Skin of body (tissue), 2 donors: Measurements from ENCODE around the gene PIGR. TPM values are rescaled to one million over a fixed set of nuclear protein-coding genes. Genes with fewer than 3 reads are reported as not detected.

Source experiments
- DNase-seq: peaks from one replicate; lab custom pipeline; 2025; lab: John Stamatoyannopoulos, UW
- total RNA-seq: library from RNA; depleted of rRNA; stranded (reverse); fragments of >200 nt; gene quantifications from one replicate; pipeline ENCODE4 v1.2.3, GENCODE V29; 2014

The PIGR gene, protein sequence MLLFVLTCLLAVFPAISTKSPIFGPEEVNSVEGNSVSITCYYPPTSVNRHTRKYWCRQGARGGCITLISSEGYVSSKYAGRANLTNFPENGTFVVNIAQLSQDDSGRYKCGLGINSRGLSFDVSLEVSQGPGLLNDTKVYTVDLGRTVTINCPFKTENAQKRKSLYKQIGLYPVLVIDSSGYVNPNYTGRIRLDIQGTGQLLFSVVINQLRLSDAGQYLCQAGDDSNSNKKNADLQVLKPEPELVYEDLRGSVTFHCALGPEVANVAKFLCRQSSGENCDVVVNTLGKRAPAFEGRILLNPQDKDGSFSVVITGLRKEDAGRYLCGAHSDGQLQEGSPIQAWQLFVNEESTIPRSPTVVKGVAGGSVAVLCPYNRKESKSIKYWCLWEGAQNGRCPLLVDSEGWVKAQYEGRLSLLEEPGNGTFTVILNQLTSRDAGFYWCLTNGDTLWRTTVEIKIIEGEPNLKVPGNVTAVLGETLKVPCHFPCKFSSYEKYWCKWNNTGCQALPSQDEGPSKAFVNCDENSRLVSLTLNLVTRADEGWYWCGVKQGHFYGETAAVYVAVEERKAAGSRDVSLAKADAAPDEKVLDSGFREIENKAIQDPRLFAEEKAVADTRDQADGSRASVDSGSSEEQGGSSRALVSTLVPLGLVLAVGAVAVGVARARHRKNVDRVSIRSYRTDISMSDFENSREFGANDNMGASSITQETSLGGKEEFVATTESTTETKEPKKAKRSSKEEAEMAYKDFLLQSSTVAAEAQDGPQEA
- total RNA-seq, result not detected

DNA sequence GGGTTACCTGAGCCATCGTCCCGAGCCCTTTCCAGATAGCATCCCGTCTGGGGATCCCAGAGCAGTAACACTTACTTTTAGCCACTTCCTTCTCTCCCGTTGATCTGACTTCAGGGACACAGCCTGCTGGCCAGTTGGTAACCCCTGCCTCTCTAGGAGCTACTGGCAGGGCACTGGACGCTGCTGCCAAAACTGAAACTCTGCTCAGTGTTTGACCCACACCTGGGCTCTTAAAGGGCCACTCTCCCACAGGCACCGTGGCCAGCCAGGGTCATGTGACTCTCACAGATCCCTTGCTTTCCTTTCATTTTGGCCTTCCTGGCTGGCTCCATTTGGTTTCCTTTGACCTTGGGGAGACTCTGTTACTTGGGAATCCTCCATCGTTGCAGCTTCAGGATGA, at the start of gene PIGR:
Gene PIGR (minus strand): TSS at position 206 of the 400 bp plus-strand sequence. CDS start 5,935 bp downstream, outside the sequence.
- DNase-seq, result no peak

DNA sequence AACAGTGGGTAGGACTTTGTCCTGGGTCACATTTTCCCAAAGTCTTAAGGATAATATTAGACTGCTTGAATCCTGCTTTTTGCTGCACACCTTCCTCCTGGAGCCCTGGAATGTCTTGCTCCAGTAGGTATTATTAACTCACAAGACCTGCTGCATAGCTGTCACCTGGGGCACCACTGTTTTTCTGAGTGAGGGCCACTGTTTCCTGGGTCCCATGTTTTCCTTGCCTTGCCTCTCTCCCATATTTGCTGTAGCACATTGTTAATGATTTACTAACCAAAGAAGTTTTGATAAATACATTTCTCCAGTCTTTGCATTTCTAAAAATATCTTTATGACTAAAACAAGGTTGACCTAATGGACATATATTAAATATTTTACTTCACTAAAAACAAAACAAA, 46.5 kb upstream of the PIGR start:
- DNase-seq, result no peak

DNA sequence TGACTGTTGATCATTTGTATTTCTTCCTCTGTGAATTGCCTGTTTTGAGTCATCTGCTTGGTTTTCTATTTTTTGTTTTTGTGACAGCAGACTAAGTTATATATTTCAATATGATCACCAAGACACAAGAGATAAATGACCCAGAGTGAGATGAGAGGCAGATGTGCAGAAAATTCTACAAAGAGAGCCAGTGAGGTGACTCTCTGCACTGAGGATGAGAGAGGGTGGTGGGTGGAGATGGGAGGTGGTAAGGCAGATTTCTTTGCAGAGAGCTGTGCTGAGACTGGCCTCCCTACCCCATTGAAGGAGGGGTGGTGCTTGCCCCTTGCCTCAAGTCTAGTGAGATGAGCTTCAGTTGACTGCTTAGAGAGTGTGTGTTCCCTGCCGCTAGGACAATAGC, 41.6 kb upstream of the PIGR start:
- DNase-seq, result no peak

DNA sequence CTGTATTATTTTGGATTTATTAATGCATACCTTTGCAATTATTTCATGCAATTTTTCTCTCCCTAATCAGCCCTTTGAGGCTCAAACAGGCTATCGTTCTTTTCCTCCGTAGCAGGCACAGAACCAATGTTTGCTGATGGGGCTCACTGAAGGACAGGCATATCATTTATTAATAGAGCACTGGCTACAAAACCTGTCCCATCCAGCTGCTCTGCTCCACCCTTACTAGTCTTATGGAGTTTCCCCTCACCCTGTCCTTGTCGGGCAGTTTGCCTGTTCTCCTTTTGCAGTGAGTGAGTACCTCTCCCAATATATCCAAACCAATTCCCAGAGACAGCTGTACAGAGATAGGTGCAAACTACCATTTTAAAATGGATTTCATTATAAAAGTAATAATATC, 40.6 kb upstream of the PIGR start:
- DNase-seq, result no peak

DNA sequence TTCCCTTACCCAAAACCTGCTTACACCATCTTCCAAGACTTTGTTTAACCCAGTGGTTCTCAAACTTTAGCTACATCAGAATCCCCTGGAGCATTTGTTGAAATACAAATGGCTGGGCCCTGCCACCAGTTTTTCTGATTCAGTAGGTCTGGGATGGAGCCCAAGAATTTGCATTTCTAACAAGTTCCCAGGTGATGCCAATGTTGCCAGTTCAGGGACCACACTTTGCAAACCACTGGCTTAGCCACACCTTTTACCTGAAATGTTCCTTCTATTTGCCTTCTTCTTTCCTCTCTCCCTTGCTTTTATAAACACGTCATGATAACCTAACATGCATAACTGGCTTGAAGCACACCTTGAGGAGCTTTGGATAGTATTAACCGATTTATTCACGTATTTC, 40.1 kb upstream of the PIGR start:
- DNase-seq, result no peak

DNA sequence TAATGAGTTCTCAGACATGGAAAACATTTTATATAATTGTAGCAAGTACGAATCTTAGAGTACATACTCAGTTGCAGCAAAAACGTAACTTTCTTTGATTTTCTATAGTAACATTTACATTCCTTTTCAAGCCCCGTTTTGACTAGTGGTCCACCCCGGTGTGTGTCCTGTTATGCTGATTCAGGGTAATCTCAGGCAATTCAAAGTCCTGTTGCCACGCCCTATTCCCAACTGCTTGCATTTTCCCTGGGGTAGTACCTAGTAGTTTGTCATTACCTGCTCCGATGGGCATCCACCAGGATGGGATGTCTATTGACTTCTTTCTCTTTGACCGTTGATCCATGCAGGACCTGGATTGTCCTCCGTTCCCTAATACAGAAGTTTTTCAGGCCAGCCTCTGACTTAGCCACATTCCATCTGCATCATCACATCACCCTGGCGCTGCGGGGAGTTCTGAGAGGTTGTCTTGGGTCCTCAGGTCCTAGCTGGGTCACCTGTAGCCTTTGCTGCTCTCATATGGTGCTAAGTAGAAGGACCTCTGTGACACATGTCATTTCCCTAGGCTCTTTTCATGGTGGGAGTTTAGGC, 39.0 kb upstream of the PIGR start:
- no peak for DNase-seq

DNA sequence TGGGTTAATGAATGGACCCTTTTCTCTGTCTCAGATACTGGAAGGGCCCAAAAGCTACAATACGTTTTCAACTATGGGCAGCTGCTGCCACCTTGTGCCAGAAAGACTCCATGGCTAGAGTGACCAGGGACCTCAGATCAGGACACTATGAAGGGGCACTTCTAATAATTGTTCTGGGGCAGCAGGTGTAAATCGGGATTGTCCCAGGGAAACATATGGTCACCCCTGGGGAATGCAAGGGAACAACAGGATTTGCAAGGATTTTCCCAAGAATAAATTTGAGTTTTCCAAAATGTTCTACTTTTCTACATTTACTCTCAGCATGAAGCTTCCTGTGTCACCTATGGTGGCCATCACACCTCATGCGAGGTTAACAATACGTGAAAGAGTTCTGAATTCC, 36.0 kb upstream of the PIGR start:
- no peak for DNase-seq

DNA sequence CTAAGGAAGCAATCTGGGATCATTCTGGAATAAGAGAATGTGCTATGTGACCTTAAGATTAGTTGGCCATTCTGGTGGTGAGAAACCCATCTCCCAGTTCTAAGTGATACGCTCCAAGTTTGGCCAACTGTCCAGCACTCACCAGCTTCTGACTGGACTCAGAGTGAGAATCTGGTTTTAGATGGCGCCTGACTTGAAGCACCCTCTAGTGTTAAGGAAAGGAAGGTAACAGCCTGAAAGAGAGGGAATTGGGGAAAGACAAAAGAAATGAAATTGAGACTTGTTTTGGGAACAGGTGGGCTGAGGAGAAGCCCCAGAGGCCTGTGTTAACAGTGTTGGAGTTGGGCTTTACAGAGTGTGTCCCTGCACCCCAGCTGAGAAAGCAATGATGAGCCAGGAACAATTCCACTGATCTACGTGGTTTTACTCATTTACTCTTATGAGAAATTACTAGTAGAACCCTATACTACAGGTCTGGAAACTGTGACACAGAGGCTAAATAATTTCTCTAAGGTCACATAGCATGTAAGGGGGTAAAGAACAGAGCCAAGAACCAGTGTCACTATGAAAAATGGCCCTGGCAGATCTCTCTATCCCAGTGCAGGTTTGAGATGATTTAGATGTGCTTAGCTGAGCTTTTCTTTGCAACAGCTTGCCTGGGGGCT, 33.2 kb upstream of the PIGR start:
- DNase-seq, result no peak

DNA sequence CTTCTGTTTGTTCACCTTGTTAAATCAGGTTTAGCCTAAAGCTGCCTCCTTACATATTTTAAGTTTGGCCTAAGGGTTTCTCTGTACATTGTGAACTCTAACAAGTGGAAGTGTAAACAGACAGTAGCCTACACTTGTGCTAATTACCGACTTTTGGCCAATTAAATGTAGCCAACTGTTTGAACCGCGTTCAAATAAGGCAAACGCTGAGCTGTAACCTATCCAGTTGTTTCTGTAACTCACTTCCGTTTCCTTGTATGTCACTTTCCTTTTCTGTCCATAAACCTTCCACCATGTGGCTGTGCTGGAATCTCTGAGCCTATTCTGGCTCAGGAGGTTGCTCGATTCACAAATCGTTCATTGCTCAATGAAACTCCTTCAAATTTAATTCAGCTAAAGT, 32.0 kb upstream of the PIGR start:
- no peak for DNase-seq

DNA sequence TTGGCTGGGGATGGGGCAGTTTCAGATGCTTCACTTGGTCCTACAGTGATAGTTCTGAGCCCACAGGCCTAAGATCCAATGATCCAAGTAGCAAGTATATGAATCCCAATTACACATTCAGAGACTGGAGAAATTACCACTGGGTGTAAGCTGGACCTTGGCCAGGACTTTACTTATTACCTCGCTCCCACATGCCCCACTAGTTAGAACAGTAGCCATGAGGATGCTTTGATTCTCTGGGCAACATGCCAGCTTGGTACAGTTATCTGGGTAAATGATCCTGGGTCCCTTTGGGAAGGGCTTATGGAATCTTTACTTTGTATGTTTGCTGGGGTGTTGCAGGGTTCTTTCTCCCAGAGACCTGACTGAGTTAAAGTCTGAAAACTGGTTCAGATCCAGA, 29.0 kb upstream of the PIGR start:
- no peak for DNase-seq

DNA sequence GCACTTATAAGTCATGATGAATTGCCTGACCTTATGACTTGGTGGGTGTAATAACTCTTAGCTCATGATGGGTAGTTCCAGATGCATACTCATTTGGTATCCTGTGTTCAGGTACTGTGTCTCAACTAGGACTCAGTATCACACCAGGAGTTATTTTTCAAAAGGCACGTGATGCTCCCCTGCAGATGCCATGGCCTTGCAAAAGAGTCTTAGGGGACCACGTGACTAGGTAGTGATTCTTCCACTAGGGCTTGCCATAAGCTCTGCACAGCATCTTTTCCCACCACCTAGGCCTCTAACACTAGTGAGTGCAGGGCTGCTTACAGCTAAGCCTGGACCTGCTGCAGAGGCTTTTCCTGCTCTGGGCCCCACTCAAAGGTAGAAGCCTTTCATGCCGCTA, 27.9 kb upstream of the PIGR start:
- DNase-seq, result no peak

DNA sequence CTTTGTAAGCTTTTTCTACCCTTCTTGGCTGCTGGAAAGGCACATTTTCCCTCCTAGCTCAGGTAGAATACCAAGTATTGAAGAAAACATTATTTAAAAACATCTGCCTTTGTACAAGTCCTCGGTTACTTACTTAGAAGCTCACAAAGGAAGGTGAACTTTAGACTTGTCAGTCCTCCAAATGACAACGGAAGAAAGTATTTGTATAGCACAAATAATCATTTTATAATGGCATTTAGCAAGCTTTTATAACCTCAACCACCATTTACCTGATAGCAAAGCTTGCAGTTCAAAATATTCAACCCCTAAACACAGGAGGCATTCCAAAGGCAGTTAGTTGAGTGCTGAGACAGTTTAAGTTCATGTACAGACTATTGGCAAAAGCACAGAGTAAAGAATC, 26.5 kb upstream of the PIGR start:
- DNase-seq, result no peak

DNA sequence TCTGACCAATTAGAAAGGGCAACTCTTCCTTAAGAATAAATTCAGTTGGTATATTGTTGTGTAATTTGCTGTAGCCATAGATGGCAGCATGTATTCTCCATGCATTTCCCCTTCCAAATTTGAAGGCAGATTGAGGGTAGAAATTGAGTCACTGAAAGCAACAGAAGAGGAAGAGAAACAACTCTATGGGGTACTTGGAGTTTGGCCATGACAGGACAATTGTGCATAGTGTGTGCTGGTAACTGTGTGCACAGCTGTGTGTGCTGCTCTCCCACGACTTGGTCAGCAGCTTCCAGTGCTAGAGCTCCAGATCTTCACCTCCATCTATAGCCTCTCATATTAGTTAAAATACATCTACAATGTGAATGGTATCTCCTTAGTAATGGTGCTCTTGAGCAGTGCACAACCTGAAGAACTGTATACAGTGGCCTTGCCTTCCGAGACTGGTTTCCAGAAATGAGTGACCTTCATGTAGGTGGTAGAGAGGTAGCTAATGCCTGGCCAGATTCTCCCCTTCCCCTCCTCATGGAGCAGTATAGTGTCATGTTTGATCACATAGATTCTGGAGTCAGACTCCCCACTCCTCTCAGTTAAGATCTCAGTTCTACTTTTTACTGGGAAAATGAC, 24.9 kb upstream of the PIGR start:
- no peak for DNase-seq

DNA sequence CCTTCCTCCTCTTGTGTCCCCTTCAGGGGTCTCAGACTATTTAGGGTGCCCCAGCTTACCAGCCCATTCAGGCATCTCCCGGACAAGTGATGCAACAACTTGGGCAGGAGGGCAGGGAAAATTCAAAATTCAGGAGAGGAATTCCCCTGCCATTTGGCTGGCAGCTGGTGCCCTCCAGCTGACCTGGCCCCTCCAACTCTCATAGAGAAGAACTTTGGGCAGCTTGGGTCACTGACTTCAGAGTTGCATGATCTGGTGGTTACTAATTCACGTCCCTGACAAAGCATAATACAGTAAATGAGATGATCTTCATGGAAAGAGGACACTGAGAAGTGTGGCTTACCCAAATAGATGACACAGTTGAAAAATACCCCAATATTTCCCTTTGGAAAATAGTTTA, 24.2 kb upstream of the PIGR start, which contains the start of gene FCAMR:
Gene FCAMR (minus strand): TSS at position 15 of the 400 bp plus-strand sequence. CDS start 335 bp downstream, outside the sequence.
- no peak for DNase-seq

DNA sequence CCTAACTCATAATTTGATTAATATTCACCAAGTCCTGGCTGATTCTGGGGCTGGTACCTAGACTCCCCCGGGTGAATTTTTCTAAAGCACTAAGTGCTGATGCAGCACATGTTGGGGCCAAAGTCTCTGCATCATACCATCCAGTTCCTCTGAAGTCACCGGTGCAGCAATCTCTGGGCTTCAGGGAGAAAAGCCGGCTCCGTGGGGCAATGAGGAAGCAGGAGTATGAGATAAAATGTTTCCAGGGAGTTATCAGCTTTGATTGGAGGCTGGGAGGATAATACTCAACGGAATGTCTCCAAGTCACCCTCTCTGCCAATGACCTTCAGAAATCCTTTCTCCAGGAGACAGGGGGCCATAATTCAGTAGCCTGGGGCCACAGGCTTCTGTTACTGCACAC, 22.8 kb upstream of the PIGR start:
- DNase-seq, result no peak

DNA sequence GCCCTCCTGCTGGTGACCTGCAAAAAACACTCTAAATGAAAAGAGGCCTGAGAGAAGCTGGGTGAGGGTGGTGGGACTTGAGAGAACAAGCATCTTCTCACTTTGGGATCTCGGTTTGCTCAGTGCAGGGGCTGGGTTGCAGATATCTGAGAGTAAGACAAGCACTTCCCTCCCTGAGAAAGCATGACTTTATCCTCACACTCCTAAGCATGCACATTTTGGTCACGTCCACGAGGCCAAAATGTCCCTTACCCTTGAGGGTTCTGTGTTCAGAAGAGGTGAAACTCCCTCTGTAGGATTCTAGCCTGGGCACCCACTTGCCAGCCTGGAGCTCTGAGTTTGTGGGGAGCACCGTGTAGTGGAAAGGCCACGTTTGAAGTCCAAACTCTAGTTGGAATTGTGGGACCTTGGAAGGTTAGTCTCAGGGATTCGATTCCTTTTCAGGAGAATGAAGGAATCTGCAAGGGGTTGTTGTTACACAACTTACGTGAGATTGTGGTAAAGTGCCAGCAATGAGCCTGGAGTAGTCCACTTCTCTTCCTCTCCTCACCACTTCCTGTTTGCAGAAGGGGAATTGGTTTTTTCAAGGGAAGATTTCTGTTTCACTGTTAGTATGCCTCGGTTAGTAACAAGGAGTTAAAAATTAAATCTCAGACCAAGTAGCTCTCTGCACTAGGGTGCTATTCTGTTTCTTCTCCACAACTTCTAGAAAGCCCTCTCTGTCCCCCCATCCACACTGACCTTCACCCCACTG, 21.0 kb upstream of the PIGR start:
- no peak for DNase-seq

DNA sequence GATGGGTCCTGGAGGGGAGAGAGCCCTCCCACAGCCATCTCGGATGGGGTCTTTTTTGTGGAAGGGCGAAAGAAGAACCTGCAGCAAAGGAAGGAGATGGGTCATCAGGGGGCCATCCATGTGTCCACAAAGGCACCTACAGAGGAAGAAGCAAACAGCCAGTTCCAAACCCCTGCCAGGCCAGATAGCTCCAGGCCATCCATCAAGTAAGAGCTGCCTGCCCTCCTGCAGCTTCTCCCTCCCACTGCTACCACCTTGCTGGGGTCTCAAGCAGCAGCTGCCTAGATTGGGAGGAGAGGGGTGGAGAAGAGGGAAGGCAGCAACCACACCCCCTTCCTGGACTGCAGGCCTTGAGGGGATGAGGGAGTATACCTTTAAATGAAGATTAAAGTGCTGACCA, 19.5 kb upstream of the PIGR start:
- no peak for DNase-seq

DNA sequence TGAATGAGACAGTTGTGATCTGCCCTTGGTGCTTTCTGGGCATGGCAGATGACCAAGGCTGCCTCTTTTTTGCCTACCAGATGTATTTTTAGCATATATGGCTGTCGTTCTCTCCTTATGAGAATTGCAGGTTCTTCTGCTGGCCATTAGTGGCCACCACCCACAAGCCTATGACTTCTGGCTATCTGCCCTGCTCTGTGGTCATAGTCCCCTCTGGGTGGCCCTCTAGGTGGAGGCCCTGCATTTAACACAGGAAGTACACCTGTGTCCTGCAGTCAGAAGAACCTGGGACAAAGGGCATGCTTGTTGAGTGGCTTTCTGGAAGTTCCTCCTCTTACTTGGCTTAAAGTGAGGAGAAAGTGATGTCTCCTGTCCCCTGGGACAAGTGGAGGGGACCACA, 17.5 kb upstream of the PIGR start:
- no peak for DNase-seq

DNA sequence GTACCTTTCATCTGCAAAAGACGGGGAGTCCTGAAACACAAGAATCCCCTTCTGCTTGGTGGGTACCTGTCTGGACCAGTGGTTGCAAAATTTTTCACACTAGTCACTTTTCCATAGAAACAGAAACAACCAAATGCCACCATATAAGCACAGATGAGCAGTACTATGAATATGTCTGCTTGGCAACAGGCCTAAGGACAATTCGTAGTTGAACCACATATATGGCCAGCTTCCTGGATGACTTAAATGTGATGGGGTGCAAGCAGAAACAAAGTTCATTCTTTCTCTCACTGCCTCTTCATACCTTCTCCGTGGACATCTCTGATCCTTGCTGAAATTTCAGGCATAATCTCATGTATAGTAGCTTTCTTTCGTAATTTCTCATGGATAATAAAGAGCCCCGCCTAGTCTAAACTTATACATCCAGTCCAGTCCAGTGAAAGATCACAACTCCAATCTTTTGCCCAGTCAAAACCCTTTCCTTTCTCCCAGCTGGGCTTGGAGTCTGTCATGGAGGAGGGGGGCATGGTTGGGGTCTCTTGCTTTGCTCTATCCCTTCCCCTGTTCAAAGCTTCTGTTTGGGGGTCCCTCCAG, 16.9 kb upstream of the PIGR start:
- no peak for DNase-seq

DNA sequence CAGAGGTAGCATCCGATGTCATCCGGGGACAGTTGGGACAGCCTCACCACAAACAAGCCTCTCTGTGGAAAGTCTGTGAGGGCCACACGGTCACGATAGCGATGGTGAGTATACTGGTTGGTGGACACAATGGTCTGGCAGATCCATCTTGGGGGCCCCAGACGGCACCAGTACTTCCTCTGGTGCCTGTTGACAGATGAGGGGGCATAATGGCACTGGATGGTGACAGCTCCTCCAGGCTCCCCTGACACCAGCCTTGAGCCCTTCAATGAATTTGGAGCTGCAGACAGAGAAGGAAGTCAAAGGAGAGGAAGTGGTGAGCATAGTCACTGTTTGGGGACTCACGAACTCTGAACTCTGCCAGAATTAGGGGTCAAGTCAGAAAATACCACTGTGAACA, 16.0 kb upstream of the PIGR start:
- no peak for DNase-seq
